Measurements from ENCODE around the gene VAMP4.

Gene VAMP4

GRCh38 chr1:171670739-171671138, 71.1 kb downstream of the VAMP4 start:
- Histone ChIP-seq H3K9me3 (ENCODE audit: control insufficient read depth, low read length) (no peaks in the 10 kb centered on the region), H3K27me3 (ENCODE audit: control insufficient read depth, insufficient read depth, low read length) (no peaks in the 10 kb centered on the region), H3K4me1 (no peaks in the 10 kb centered on the region), H3K9ac (no peak overlapping the region), H3K36me3 (ENCODE audit: control insufficient read depth, insufficient read depth, low read length) (no peaks in the 10 kb centered on the region), H3K4me2 (ENCODE audit: low read length) (no peak overlapping the region), H3K79me2 (no peaks in the 10 kb centered on the region), H3K27ac (no peak overlapping the region), H2AFZ (no peak overlapping the region), H3K4me3 (ENCODE audit: low read depth, low read length) (no peak overlapping the region)
- no peak for TF ChIP-seq CTCF (IDR thresholded peaks at IDR 0.05)

- TF ChIP-seq CTCF (IDR thresholded peaks at IDR 0.05) = no peak
- H3K27me3 ChIP-seq (ENCODE audit: control insufficient read depth, insufficient read depth, low read length) = no peaks in the 10 kb centered on the region
- H3K9ac ChIP-seq = no peak overlapping the region
- no peaks in the 10 kb centered on the region for H3K79me2 ChIP-seq
- H2AFZ ChIP-seq = no peak overlapping the region
- H3K27ac ChIP-seq = no peak overlapping the region
- H3K4me3 ChIP-seq (ENCODE audit: low read depth, low read length) = no peak overlapping the region
- H3K4me2 ChIP-seq (ENCODE audit: low read length) = no peak overlapping the region
- no peaks in the 10 kb centered on the region for H3K4me1 ChIP-seq
- no peaks in the 10 kb centered on the region for H3K9me3 ChIP-seq (ENCODE audit: control insufficient read depth, low read length)
- H3K36me3 ChIP-seq (ENCODE audit: control insufficient read depth, insufficient read depth, low read length) = no peaks in the 10 kb centered on the region
These were observed 73.5 kb downstream of the VAMP4 start for GRCh38 chr1:171668372-171668771.

GRCh38 chr1:171666114-171666769, 75.6 kb downstream of the VAMP4 start:
- H3K27ac ChIP-seq = no peak overlapping the region
- no peaks in the 10 kb centered on the region for H3K79me2 ChIP-seq
- no peak overlapping the region for H3K4me3 ChIP-seq (ENCODE audit: low read depth, low read length)
- no peak for TF ChIP-seq CTCF (IDR thresholded peaks at IDR 0.05)
- H3K27me3 ChIP-seq (ENCODE audit: control insufficient read depth, insufficient read depth, low read length) = no peaks in the 10 kb centered on the region
- no peak overlapping the region for H3K4me2 ChIP-seq (ENCODE audit: low read length)
- no peak overlapping the region for H2AFZ ChIP-seq
- H3K4me1 ChIP-seq = no peaks in the 10 kb centered on the region
- no peaks in the 10 kb centered on the region for H3K36me3 ChIP-seq (ENCODE audit: control insufficient read depth, insufficient read depth, low read length)
- H3K9ac ChIP-seq = no peak overlapping the region
- no peaks in the 10 kb centered on the region for H3K9me3 ChIP-seq (ENCODE audit: control insufficient read depth, low read length)

- Histone ChIP-seq H3K79me2 (no peaks in the 10 kb centered on the region), H3K9ac (no peak overlapping the region), H3K27ac (no peak overlapping the region), H3K27me3 (ENCODE audit: control insufficient read depth, insufficient read depth, low read length) (no peaks in the 10 kb centered on the region), H2AFZ (no peak overlapping the region), H3K4me2 (ENCODE audit: low read length) (no peak overlapping the region), H3K4me1 (no peaks in the 10 kb centered on the region), H3K9me3 (ENCODE audit: control insufficient read depth, low read length) (no peaks in the 10 kb centered on the region), H3K36me3 (ENCODE audit: control insufficient read depth, insufficient read depth, low read length) (no peaks in the 10 kb centered on the region), H3K4me3 (ENCODE audit: low read depth, low read length) (no peak overlapping the region)
- TF ChIP-seq CTCF (IDR thresholded peaks at IDR 0.05) = no peak
These were observed 76.9 kb downstream of the VAMP4 start for GRCh38 chr1:171664976-171665375.

All from parathyroid adenoma (tissue), 2 donors.